ENCODE data around the gene SLC12A7.

- TF ChIP-seq CTCF (conservative IDR thresholded peaks at IDR 0.05 in 1 of 2, IDR thresholded peaks at IDR 0.05 in 1 of 2; ENCODE audit: low read depth in 1 of 2, low read length in 2 of 2) (no peak), EZH2 (IDR thresholded peaks at IDR 0.05; ENCODE audit: low read length, missing control alignments) (no peak)
Measured at GRCh38 chr5:1152771-1153282, 41.0 kb upstream of the SLC12A7 start.
